PFSK-1 (cell line): Measurements from ENCODE around the gene C14orf119.

Experiments used
- FOXP2 ChIP-seq: optimal IDR thresholded peaks from 2 replicates; pipeline ENCODE3; 2011; ENCODE audit warnings: borderline replicate concordance, control low read depth, inconsistent platforms; ENCODE audit not compliant: insufficient read depth; ENCODE audit errors: extremely low read length, extremely low read depth
- POLR2AphosphoS5 ChIP-seq: IDR thresholded peaks from 2 replicates; pipeline ENCODE4 v1.6.1; 2012; ENCODE audit warnings: low read depth, mild to moderate bottlenecking, control low read depth, low read length, moderate library complexity
- SIN3A ChIP-seq: IDR thresholded peaks from 2 replicates; pipeline ENCODE4 v1.6.1; 2012; ENCODE audit warnings: mild to moderate bottlenecking, low read length, moderate library complexity, borderline replicate concordance; ENCODE audit not compliant: insufficient read depth
- TAF1 ChIP-seq: IDR thresholded peaks from 2 replicates; pipeline ENCODE4 v1.6.1; 2012; ENCODE audit warnings: low read length, control low read depth, borderline replicate concordance; ENCODE audit not compliant: insufficient read depth
- TF ChIP-seq, protein P1 (sequence below), 2 experiments: IDR thresholded peaks; 2 replicates each; pipeline versions ENCODE4 v1.6.1 to v1.8.0; 2011 to 2012; ENCODE audit warnings: low read depth in 2 of 2, low read length in 2 of 2, control low read depth in 1 of 2, inconsistent platforms in 1 of 2, mild to moderate bottlenecking in 1 of 2, moderate library complexity in 1 of 2; ENCODE audit not compliant: insufficient read depth in 1 of 2

Gene C14orf119

GRCh38 chr14:23086565-23086964 lies 8.7 kb upstream of the C14orf119 start:
- TF ChIP-seq SIN3A (no peak), POLR2AphosphoS5 (no peak), TAF1 (no peak), FOXP2 (no peak)
- TF ChIP-seq, protein P1, sequence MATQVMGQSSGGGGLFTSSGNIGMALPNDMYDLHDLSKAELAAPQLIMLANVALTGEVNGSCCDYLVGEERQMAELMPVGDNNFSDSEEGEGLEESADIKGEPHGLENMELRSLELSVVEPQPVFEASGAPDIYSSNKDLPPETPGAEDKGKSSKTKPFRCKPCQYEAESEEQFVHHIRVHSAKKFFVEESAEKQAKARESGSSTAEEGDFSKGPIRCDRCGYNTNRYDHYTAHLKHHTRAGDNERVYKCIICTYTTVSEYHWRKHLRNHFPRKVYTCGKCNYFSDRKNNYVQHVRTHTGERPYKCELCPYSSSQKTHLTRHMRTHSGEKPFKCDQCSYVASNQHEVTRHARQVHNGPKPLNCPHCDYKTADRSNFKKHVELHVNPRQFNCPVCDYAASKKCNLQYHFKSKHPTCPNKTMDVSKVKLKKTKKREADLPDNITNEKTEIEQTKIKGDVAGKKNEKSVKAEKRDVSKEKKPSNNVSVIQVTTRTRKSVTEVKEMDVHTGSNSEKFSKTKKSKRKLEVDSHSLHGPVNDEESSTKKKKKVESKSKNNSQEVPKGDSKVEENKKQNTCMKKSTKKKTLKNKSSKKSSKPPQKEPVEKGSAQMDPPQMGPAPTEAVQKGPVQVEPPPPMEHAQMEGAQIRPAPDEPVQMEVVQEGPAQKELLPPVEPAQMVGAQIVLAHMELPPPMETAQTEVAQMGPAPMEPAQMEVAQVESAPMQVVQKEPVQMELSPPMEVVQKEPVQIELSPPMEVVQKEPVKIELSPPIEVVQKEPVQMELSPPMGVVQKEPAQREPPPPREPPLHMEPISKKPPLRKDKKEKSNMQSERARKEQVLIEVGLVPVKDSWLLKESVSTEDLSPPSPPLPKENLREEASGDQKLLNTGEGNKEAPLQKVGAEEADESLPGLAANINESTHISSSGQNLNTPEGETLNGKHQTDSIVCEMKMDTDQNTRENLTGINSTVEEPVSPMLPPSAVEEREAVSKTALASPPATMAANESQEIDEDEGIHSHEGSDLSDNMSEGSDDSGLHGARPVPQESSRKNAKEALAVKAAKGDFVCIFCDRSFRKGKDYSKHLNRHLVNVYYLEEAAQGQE (IDR thresholded peaks at IDR 0.05; ENCODE audit: insufficient read depth in 1 of 2, low read depth in 2 of 2, low read length in 2 of 2), result no peak

DNA sequence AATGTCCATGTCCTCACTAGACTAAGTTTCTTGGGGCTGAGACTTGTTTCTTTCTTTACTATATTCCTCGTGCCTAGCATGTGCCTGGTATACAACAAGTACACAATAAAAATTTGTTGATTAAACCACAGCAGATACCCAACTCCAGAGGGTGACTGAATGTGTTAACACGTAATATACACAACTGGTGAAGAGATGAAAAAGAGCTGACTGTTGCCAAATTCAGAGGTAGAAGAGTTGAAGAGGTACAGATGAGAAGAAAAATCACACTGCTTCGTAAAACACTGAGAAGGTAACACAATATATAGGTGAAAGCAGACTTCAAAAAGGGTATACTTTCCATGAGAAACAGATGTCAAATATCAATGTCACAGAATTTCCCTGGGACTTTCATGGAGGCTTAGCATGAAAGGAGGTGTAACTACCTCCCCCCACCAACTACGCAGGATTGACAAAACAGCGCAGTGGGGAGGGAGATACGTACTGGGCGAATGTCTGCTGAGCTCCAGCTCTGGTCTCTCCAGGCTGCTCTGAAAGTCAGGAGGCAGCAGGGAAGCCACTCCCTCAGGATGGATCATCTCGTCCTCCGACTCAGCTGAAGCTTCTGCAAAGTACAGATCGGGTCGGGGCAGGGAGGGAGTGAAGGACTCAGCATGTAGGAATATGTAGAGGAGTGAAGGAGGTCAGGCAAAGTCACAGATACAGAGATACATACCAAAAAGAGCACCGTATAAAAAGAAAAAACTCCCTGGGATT lies 5.6 kb upstream of the C14orf119 start:
- no peak for TF ChIP-seq FOXP2
- TF ChIP-seq SIN3A, result no peak
- TF ChIP-seq, protein P1 (IDR thresholded peaks at IDR 0.05; ENCODE audit: insufficient read depth in 1 of 2, low read depth in 2 of 2, low read length in 2 of 2), result no peak
- TF ChIP-seq TAF1, result no peak
- TF ChIP-seq POLR2AphosphoS5, result no peak

DNA sequence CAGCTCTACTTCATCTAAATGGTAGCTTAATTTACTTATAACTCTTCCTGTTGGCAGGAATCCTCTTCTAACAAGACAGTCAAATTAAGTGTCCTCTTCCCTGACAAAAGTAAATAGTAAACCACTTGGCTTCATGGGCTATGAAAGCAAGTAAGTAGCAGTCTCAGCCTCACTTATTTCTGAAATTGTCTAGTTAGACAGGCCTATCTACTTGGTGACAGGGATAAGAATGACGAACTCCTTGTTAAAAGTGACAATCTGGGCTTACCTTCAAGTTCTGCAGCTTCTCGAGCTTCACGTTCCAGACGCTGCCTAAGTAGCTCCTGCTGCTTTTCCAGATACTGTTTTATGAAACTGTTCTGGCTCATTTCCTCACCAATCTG lies 5.1 kb upstream of the C14orf119 start:
- TF ChIP-seq POLR2AphosphoS5, result no peak
- TF ChIP-seq, protein P1 (IDR thresholded peaks at IDR 0.05; ENCODE audit: insufficient read depth in 1 of 2, low read depth in 2 of 2, low read length in 2 of 2), result no peak
- no peak for TF ChIP-seq TAF1
- no peak for TF ChIP-seq FOXP2
- TF ChIP-seq SIN3A, result no peak

- TF ChIP-seq FOXP2 (no peak), POLR2AphosphoS5 (no peak), SIN3A (no peak), TAF1 (no peak)
- TF ChIP-seq, protein P1 (IDR thresholded peaks at IDR 0.05; ENCODE audit: insufficient read depth in 1 of 2, low read depth in 2 of 2, low read length in 2 of 2), result no peak
These were observed 3.7 kb upstream of the C14orf119 start for GRCh38 chr14:23091294-23092225.
